A673 (cell line): ENCODE results near the gene STX8. TPM values are rescaled to one million over a fixed set of nuclear protein-coding genes. Genes with fewer than 3 reads are reported as not detected.

Source experiments
- BruUV-seq: library from RNA; stranded (reverse); fragments of 400-500 nt; replicated peaks from 2 replicates; lab custom pipeline; 2021; lab: Mats Ljungman, UMichigan
- CTCF ChIA-PET: fragments of 300-600 bp; sonication (Branson Sonifier 250); formaldehyde crosslinking; loops from one replicate; lab custom pipeline; 2022; ENCODE audit warnings: antibody characterized with exemption; lab: Charles Lee
- POLR2A ChIA-PET: fragments of 300-600 bp; sonication (Branson Sonifier 250); formaldehyde crosslinking; loops from one replicate; lab custom pipeline; 2022; ENCODE audit warnings: antibody characterized with exemption; ENCODE audit not compliant: low non-redundant PET; lab: Charles Lee
- DNase-seq: peaks from one replicate; pipeline ENCODE4 v3.0.0-alpha.2; 2015; ENCODE audit warnings: low spot score
- H3K27ac ChIP-seq: fragments of 200-600 bp; sonication (generic); 2 replicates; pipeline ENCODE4 v1.5.1; 2016; ENCODE audit warnings: mixed run types, low read depth, mild to moderate bottlenecking, mixed read lengths, antibody characterized with exemption, low read length; ENCODE audit not compliant: poor library complexity, severe bottlenecking
- H3K27me3 ChIP-seq: fragments of 200-600 bp; sonication (generic); replicated peaks from 2 replicates; pipeline ENCODE4 v1.6.1; 2017; ENCODE audit warnings: mixed run types, low read depth, mild to moderate bottlenecking, mixed read lengths, antibody characterized with exemption, low read length; ENCODE audit not compliant: insufficient read depth, poor library complexity
- H3K36me3 ChIP-seq: fragments of 200-600 bp; sonication (generic); 2 replicates; pipeline ENCODE4 v1.6.1; 2016; ENCODE audit warnings: mixed run types, mild to moderate bottlenecking, mixed read lengths, antibody characterized with exemption, low read length; ENCODE audit not compliant: insufficient read depth, poor library complexity, severe bottlenecking
- H3K4me1 ChIP-seq: fragments of 200-600 bp; sonication (generic); 2 replicates; pipeline ENCODE4 v1.6.1; 2017; ENCODE audit warnings: mixed run types, mild to moderate bottlenecking, mixed read lengths, antibody characterized with exemption, low read length; ENCODE audit not compliant: insufficient read depth, poor library complexity, severe bottlenecking
- H3K4me3 ChIP-seq: fragments of 200-600 bp; sonication (generic); 2 replicates; pipeline ENCODE4 v1.5.1; 2016; ENCODE audit warnings: low read depth, mixed run types, mild to moderate bottlenecking, mixed read lengths, low read length; ENCODE audit not compliant: poor library complexity, severe bottlenecking
- H3K9me3 ChIP-seq: fragments of 200-600 bp; sonication (generic); 2 replicates; pipeline ENCODE4 v1.6.1; 2016; ENCODE audit warnings: mixed run types, low read depth, mild to moderate bottlenecking, mixed read lengths, antibody characterized with exemption, low read length; ENCODE audit not compliant: poor library complexity, severe bottlenecking
- CTCF ChIP-seq: fragments of 300-800, 200-600 bp; sonication (generic); conservative IDR thresholded peaks from 2 replicates; pipeline ENCODE4 v1.5.1; 2017; ENCODE audit warnings: low read depth, mild to moderate bottlenecking, antibody characterized with exemption, low read length, moderate library complexity, mixed read lengths
- EZH2 ChIP-seq: fragments of 200-600 bp; sonication (generic); IDR thresholded peaks from 2 replicates; pipeline ENCODE4 v1.6.1; 2017; ENCODE audit warnings: borderline replicate concordance, low read depth, mild to moderate bottlenecking, mixed read lengths, antibody characterized with exemption, low read length; ENCODE audit not compliant: poor library complexity, severe bottlenecking
- intact Hi-C: fragments of 100-400 bp; cut with micrococcal nuclease; formaldehyde crosslinking; loops from one replicate; pipeline ENCODE4 v1.10.0; 2022; ENCODE audit not compliant: unreplicated experiment
- total RNA-seq: library from RNA; stranded (reverse); gene quantifications from 2 replicates; pipeline ENCODE4 v1.2.3, GENCODE V29; 2021

The STX8 gene
- total RNA-seq, 1 experiment from 2014 or later = 51.4 TPM

- Histone ChIP-seq H3K27me3 (no peaks in the 10 kb centered on the region), H3K36me3 (no peaks in the 10 kb centered on the region), H3K4me3 (no peak overlapping the region), H3K27ac (no peak overlapping the region), H3K9me3 (no peaks in the 10 kb centered on the region), H3K4me1 (no peaks in the 10 kb centered on the region)
- POLR2A ChIA-PET = no interaction called here
- intact Hi-C loops = no loop called here
- TF ChIP-seq CTCF = no peak
- DNase-seq = no peak
- CTCF ChIA-PET = no interaction called here
- no TSS peak for BruUV-seq
Observed at GRCh38 chr17:9298135-9298534, 277.5 kb downstream of the STX8 start.

GRCh38 chr17:9294661-9295210 is 280.9 kb downstream of the STX8 start:
- TF ChIP-seq EZH2 = no peak
- TF ChIP-seq CTCF = no peak
- no TSS peak for BruUV-seq
- H3K27me3 ChIP-seq = no peaks in the 10 kb centered on the region
- H3K9me3 ChIP-seq = no peaks in the 10 kb centered on the region
- intact Hi-C loops = no loop called here
- no peaks in the 10 kb centered on the region for H3K36me3 ChIP-seq
- CTCF ChIA-PET = no interaction called here
- peaks cover 5% of the 10 kb centered on the region for H3K4me1 ChIP-seq
- no peak overlapping the region for H3K27ac ChIP-seq
- H3K4me3 ChIP-seq = no peak overlapping the region
- POLR2A ChIA-PET = no interaction called here
- no peak for DNase-seq

GRCh38 chr17:9292561-9292941 is 283.1 kb downstream of the STX8 start:
- CTCF ChIA-PET = interaction anchor here (0.5 kb wide), 1 partner anchor 57 kb away, joined by 4 read pairs; no protein-coding TSS in a partner anchor
- TF ChIP-seq EZH2 (no peak), CTCF (no peak)
- POLR2A ChIA-PET = no interaction called here

More at GRCh38 chr17:9292561-9292941, 283.1 kb downstream of the STX8 start:
- Histone ChIP-seq H3K4me1 (peaks cover 7% of the 10 kb centered on the region), H3K4me3 (no peak overlapping the region), H3K9me3 (no peaks in the 10 kb centered on the region), H3K36me3 (no peaks in the 10 kb centered on the region), H3K27ac (no peak overlapping the region), H3K27me3 (no peaks in the 10 kb centered on the region)
- no peak for DNase-seq
- BruUV-seq = no TSS peak
- intact Hi-C loops = no loop called here
